ENCODE results near the gene RAB3C.

DNA sequence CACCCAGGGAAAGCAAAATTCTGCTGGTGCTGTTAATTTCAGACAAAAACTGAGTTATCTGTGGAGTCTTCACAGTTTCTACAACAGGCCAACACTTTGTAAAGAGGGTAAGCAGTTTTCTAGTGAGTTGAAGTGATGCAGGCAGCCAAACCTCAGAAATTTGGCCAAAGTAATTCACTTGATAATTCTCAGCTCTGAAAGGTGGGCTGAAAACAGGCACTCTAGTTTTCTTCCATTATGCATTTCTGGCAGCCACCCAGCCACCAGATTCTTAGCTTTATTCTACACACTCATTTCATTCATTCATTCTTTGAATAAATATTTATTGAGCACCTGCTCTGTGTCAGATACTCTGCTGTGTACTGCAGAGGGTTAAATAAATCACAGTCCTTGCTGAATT, 184.2 kb downstream of the RAB3C start:
- TF ChIP-seq, protein P1, sequence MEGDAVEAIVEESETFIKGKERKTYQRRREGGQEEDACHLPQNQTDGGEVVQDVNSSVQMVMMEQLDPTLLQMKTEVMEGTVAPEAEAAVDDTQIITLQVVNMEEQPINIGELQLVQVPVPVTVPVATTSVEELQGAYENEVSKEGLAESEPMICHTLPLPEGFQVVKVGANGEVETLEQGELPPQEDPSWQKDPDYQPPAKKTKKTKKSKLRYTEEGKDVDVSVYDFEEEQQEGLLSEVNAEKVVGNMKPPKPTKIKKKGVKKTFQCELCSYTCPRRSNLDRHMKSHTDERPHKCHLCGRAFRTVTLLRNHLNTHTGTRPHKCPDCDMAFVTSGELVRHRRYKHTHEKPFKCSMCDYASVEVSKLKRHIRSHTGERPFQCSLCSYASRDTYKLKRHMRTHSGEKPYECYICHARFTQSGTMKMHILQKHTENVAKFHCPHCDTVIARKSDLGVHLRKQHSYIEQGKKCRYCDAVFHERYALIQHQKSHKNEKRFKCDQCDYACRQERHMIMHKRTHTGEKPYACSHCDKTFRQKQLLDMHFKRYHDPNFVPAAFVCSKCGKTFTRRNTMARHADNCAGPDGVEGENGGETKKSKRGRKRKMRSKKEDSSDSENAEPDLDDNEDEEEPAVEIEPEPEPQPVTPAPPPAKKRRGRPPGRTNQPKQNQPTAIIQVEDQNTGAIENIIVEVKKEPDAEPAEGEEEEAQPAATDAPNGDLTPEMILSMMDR (IDR thresholded peaks at IDR 0.05), result no peak
- TF ChIP-seq TCF7L2 (IDR thresholded peaks at IDR 0.05; ENCODE audit: low read depth, low read length), result no peak
- TF ChIP-seq, protein P2, sequence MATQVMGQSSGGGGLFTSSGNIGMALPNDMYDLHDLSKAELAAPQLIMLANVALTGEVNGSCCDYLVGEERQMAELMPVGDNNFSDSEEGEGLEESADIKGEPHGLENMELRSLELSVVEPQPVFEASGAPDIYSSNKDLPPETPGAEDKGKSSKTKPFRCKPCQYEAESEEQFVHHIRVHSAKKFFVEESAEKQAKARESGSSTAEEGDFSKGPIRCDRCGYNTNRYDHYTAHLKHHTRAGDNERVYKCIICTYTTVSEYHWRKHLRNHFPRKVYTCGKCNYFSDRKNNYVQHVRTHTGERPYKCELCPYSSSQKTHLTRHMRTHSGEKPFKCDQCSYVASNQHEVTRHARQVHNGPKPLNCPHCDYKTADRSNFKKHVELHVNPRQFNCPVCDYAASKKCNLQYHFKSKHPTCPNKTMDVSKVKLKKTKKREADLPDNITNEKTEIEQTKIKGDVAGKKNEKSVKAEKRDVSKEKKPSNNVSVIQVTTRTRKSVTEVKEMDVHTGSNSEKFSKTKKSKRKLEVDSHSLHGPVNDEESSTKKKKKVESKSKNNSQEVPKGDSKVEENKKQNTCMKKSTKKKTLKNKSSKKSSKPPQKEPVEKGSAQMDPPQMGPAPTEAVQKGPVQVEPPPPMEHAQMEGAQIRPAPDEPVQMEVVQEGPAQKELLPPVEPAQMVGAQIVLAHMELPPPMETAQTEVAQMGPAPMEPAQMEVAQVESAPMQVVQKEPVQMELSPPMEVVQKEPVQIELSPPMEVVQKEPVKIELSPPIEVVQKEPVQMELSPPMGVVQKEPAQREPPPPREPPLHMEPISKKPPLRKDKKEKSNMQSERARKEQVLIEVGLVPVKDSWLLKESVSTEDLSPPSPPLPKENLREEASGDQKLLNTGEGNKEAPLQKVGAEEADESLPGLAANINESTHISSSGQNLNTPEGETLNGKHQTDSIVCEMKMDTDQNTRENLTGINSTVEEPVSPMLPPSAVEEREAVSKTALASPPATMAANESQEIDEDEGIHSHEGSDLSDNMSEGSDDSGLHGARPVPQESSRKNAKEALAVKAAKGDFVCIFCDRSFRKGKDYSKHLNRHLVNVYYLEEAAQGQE (IDR thresholded peaks at IDR 0.05; ENCODE audit: insufficient read depth in 1 of 2, low read depth in 2 of 2, low read length in 1 of 2), result no peak

All from Panc1 (cell line).